Hepatocyte (in vitro differentiated cells): ENCODE results near the gene TBCD.

Experiments used
- EZH2 ChIP-seq: fragments of 200-600 bp; sonication (generic); IDR thresholded peaks from 2 replicates; pipeline ENCODE4 v1.6.1; 2016; ENCODE audit warnings: antibody characterized with exemption, mild to moderate bottlenecking, borderline replicate concordance
- EZH2phosphoT487 ChIP-seq: fragments of 200-600 bp; sonication (generic); IDR thresholded peaks from one replicate; pipeline ENCODE4 v1.6.1; 2018; ENCODE audit warnings: antibody characterized with exemption, mild to moderate bottlenecking, low read depth, moderate library complexity; ENCODE audit not compliant: unreplicated experiment, severe bottlenecking
- TF ChIP-seq, protein P1 (sequence below): fragments of 200-600 bp; sonication (generic); IDR thresholded peaks from 2 replicates; pipeline ENCODE4 v1.5.1; 2016; ENCODE audit warnings: antibody characterized with exemption, mild to moderate bottlenecking; ENCODE audit not compliant: poor library complexity

DNA sequence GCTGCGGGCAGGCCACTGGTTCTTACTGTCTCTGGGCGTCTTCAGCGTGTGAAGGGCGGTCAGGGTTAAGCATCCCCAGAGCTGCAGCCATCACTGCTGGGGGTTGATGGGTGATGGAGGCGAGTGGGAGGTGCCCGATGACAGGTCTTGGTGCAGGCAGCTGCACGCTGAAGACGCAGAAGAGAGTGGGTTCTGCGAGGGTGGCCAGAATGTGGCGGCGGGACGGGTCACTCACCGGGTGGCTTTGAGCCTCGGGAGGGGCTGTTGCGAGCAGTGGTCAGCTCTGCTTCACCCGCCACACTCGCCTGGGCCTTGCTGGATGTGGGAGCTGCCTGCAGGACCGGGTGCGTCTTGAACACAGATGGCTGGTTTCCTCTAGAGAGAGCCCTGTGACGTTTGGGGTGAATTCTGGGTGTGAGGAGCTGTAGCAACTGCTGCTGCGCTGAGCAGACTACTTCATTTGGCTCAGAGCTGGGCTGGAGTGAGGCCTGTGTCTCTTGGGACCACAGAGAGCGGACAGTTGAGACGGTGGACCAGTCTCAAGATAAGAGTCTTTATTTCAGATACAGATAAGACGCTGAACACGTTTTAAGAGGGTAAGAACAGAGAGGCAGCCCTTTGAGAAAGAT lies 132.6 kb downstream of the TBCD start:
- TF ChIP-seq, protein P1, sequence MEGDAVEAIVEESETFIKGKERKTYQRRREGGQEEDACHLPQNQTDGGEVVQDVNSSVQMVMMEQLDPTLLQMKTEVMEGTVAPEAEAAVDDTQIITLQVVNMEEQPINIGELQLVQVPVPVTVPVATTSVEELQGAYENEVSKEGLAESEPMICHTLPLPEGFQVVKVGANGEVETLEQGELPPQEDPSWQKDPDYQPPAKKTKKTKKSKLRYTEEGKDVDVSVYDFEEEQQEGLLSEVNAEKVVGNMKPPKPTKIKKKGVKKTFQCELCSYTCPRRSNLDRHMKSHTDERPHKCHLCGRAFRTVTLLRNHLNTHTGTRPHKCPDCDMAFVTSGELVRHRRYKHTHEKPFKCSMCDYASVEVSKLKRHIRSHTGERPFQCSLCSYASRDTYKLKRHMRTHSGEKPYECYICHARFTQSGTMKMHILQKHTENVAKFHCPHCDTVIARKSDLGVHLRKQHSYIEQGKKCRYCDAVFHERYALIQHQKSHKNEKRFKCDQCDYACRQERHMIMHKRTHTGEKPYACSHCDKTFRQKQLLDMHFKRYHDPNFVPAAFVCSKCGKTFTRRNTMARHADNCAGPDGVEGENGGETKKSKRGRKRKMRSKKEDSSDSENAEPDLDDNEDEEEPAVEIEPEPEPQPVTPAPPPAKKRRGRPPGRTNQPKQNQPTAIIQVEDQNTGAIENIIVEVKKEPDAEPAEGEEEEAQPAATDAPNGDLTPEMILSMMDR = no peak
- no peak for TF ChIP-seq EZH2
- no peak for TF ChIP-seq EZH2phosphoT487
